Myometrial cell (primary cell): ENCODE measurements around the gene RBBP8NL. TPM values are rescaled to one million over a fixed set of nuclear protein-coding genes. Genes with fewer than 3 reads are reported as not detected.

Experiments used
- total RNA-seq: library from RNA; depleted of rRNA; stranded (reverse); fragments of >200 nt; gene quantifications from 2 replicates; pipeline ENCODE4 v1.2.3, GENCODE V29; 2015

Gene RBBP8NL
- not detected in 2 replicates for total RNA-seq

GRCh38 chr20:62427172-62428001, at the start of gene RBBP8NL:
Gene RBBP8NL, minus strand, starts transcription at chr20:62427539. Its CDS starts 7,892 bp downstream, at chr20:62419647.

GRCh38 chr20:62475772-62476055, 48.4 kb upstream of the RBBP8NL start, which contains the start of gene GATA5:
Gene GATA5, minus strand, starts transcription at chr20:62475995. Its CDS starts 474 bp downstream, at chr20:62475521.

GRCh38 chr20:62407221-62407992, 19.9 kb downstream of the RBBP8NL start, which contains the start of gene CABLES2:
Gene CABLES2, minus strand, starts transcription at chr20:62407285. Its CDS starts 9 bp downstream, at chr20:62407276.

DNA sequence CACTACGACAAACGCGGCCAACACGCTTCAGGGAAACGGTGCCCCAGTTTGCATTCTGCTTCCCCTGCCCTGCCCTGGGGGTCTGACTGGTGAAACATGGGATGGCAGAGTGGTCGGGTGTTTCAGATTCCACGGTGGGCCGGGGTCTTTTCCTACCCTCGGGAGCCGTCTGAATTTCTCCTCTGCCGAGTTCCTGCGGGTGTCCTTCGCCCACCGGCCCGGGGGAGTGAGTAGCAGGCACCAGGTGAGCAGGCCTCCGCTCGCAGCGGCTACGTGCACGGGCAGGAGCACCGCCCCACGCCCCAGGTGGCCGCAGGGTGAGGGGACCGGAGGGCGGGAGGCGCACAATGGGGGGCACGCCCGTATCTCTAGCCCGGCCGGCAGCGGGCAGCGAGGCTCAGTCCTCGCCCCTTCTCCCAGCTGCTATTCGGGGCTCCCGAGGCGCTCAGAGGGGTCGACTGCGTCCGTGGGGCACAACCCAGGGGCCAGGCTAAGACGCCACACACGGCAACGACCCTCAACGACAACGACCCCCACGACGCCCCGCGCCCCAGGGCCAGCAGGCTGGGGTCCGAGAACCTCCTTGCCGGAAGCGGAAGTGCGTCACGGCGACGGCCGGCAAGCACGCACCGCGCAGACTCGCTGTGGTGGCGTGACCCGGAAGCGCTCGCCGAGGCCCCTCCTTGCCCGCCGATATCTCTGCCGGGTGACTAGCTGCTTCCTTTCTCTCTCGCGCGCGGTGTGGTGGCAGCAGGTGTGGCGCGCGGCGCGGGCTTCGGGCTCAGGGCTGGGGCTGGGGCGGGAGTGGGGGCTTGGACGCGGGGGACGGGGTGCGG, 40.7 kb downstream of the RBBP8NL start, which contains the start of gene RPS21:
TSS of gene RPS21 (plus strand) at position 721 of the 836 bp plus-strand sequence. CDS start 236 bp downstream, outside the sequence.

GRCh38 chr20:62367136-62367632, 60.2 kb downstream of the RBBP8NL start, which contains the start of gene LAMA5:
Gene LAMA5, minus strand, starts transcription at chr20:62367312. Its CDS starts 67 bp downstream, at chr20:62367245.

Other genes starting within 250 kb of the RBBP8NL start
- 10.6 and 18.2 TPM in 2 replicates for gene MTG2, start 244.5 kb downstream of the RBBP8NL start, total RNA-seq
- gene HRH3, start 207.3 kb downstream of the RBBP8NL start, total RNA-seq: not detected in 2 replicates
- gene OSBPL2, start 189.0 kb downstream of the RBBP8NL start, total RNA-seq: 13.3 and 24.5 TPM in 2 replicates
- 186 and 199 TPM in 2 replicates for gene ADRM1, start 124.5 kb downstream of the RBBP8NL start, total RNA-seq
- gene LAMA5, start 60.2 kb downstream of the RBBP8NL start, total RNA-seq: 16.3 and 20.8 TPM in 2 replicates
- 3,372 and 3,765 TPM in 2 replicates for gene RPS21, start 40.4 kb downstream of the RBBP8NL start, total RNA-seq
- gene CABLES2, start 20.3 kb downstream of the RBBP8NL start, total RNA-seq: 4.6 and 5.7 TPM in 2 replicates
- gene GATA5, start 48.5 kb upstream of the RBBP8NL start, total RNA-seq: not detected in 2 replicates
- gene SLCO4A1, start 215.0 kb upstream of the RBBP8NL start, total RNA-seq: 0.89 and 3.7 TPM in 2 replicates